GM19035 (cell line): ENCODE measurements around the gene POLR2H.

Source experiments
- ATAC-seq: cut with Tn5 transposase; IDR thresholded peaks from one replicate; pipeline ENCODE4 v1.9.1; 2021; ENCODE audit not compliant: unreplicated experiment

POLR2H gene

GRCh38 chr3:184386047-184386806 is 24.7 kb downstream of the POLR2H start:
- no peak for ATAC-seq

- ATAC-seq = no peak
Measured at GRCh38 chr3:184387174-184387714, 25.7 kb downstream of the POLR2H start.

GRCh38 chr3:184388164-184388935 is 26.8 kb downstream of the POLR2H start:
- ATAC-seq = no peak

- no peak for ATAC-seq
Measured at GRCh38 chr3:184388936-184389230, 27.4 kb downstream of the POLR2H start.

- no peak for ATAC-seq
Measured at GRCh38 chr3:184389384-184389783, 27.9 kb downstream of the POLR2H start.

- no peak for ATAC-seq
Measured at GRCh38 chr3:184389935-184390528, 28.5 kb downstream of the POLR2H start.

GRCh38 chr3:184391266-184391665 is 29.8 kb downstream of the POLR2H start:
- no peak for ATAC-seq

GRCh38 chr3:184395320-184395660 is 33.8 kb downstream of the POLR2H start:
- no peak for ATAC-seq

- ATAC-seq = no peak
Measured at GRCh38 chr3:184399410-184399809, 37.9 kb downstream of the POLR2H start.

- ATAC-seq = no peak
Measured at GRCh38 chr3:184405075-184406030, 43.8 kb downstream of the POLR2H start.

GRCh38 chr3:184409331-184409926 is 47.9 kb downstream of the POLR2H start:
- no peak for ATAC-seq

GRCh38 chr3:184409946-184410500 is 48.5 kb downstream of the POLR2H start:
- no peak for ATAC-seq

GRCh38 chr3:184414418-184415202 is 53.1 kb downstream of the POLR2H start:
- ATAC-seq = no peak

- ATAC-seq = no peak
Measured at GRCh38 chr3:184415203-184415490, 53.6 kb downstream of the POLR2H start.

GRCh38 chr3:184417619-184418327 is 56.3 kb downstream of the POLR2H start:
- peak; percentile 76 for ATAC-seq
